Measurements from ENCODE around the gene SIPA1L2. TPM values are rescaled to one million over a fixed set of nuclear protein-coding genes. Genes with fewer than 3 reads are reported as not detected.

Gene SIPA1L2
- total and polyA plus RNA-seq, 2 of the 13 experiments (the other 11 are each of a cell fraction or from before 2014, with no cell fraction given): 0.03 TPM; not detected in 1

DNA sequence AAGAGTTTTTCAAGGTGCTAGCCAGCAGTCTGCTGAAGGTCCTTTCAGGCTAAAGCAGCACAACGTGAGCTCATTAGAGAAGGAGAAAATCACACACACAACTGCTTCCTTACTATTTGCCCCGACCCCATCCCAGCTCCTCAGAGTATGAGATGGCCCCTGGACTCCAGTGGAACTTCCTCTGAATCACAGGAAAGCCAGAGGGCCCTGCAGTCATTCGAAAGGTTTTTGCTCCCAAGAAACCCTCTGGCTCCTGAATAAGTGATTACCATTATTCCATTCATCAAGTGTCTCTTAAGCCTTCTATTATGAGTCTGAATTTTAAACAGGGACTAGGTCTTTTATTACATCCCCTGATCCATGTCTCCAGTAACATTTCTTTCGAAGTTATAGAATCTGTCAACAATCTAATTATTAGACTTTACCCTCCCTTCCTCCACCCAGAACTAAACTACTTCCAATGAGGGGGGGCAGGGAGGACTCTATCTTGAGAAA is 14.6 kb downstream of the SIPA1L2 start:
- WGBS (ENCODE audit: low lambda C conversion rate): 0% methylated on average over 2 of the region's 4 CpGs
- 0 out of 5 replicates have a peak, but pooled peaks cover 0 to 2% of the 10 kb centered on the region in 2 experiments for H3K27me3 ChIP-seq (ENCODE audit: control insufficient read depth in 1 of 2, insufficient read depth in 2 of 2, low read length in 2 of 2)
- H4K20me1 ChIP-seq (ENCODE audit: insufficient read depth, low read length): no peaks in the 10 kb centered on the region
- no peak overlapping the region for H3K27ac ChIP-seq (ENCODE audit: extremely low read length, insufficient read depth, low read length)
- in situ Hi-C loops (cut with HindIII; ENCODE audit: extremely low pct_ligation_motif_present, low pct_unique_long_range_greater_than_20kb): no loop called here
- ChIA-PET CTCF (ENCODE audit: low intra/inter-chr PET ratio, low total read pairs) (no interaction called here), POLR2A (no interaction called here)
- ATAC-seq (no peak), FAIRE-seq (no peak), DNase-seq (ENCODE audit: low spot score) (no peak)
- no peaks in the 10 kb centered on the region for H3K4me1 ChIP-seq (ENCODE audit: insufficient read depth, low read length)
- no peak overlapping the region for H3K9ac ChIP-seq (ENCODE audit: insufficient read depth, low read depth, low read length)
- no peaks in the 10 kb centered on the region for H3K36me3 ChIP-seq (replicated peaks in 1 of 2; ENCODE audit: control insufficient read depth in 1 of 2, insufficient read depth in 2 of 2, low read length in 2 of 2)
- intact Hi-C loops (cut with micrococcal nuclease; ENCODE audit: unreplicated experiment): no loop called here
- H3K79me2 ChIP-seq (ENCODE audit: insufficient read depth, low read length): no peaks in the 10 kb centered on the region
- no TSS peak for BruUV-seq (replicated peaks)
- no peak overlapping the region for H2AFZ ChIP-seq (ENCODE audit: low read length)
- H3K9me3 ChIP-seq (ENCODE audit: low read length): no peaks in the 10 kb centered on the region
- no peak overlapping the region for H3K4me2 ChIP-seq (ENCODE audit: low read depth, low read length)
- TF ChIP-seq SIX4 (CRISPR knock-in tag; IDR thresholded peaks at IDR 0.05): no peak
- no peak for TF ChIP-seq ESRRA (CRISPR knock-in tag; IDR thresholded peaks at IDR 0.05; ENCODE audit: low read depth)
- no peak for TF ChIP-seq ZNF124 (CRISPR knock-in tag; IDR thresholded peaks at IDR 0.05)
- TF ChIP-seq RAD21 (CRISPR knock-in tag; IDR thresholded peaks at IDR 0.05): no peak
- H3K4me3 ChIP-seq (replicated peaks in 1 of 3; ENCODE audit: insufficient read depth in 1 of 3, low read depth in 2 of 3, low read length in 3 of 3): no peak overlapping the region

DNA sequence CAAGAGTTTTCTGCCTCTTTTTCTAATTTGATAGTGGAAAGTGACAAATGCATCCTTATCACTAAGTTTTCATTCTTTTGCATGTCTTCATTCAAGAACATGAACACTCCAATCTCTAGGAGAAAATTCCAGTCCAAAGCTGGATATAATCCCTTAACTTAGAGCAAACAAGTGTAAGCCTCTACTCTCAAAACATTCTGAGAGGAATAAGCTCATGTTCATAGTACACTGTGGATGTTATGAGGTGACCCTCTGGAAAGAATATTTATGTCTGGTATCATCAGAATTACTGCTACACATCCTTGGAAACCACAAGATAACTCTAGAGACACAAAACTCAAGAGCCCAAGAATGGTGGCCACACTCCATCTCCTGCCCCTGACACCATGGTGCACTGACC is 15.1 kb downstream of the SIPA1L2 start:
- Histone ChIP-seq H3K27me3 (ENCODE audit: control insufficient read depth in 1 of 2, insufficient read depth in 2 of 2, low read length in 2 of 2) (0 out of 5 replicates have a peak, but pooled peaks cover 0 to 2% of the 10 kb centered on the region in 2 experiments), H3K79me2 (ENCODE audit: insufficient read depth, low read length) (no peaks in the 10 kb centered on the region), H4K20me1 (ENCODE audit: insufficient read depth, low read length) (no peaks in the 10 kb centered on the region), H3K36me3 (replicated peaks in 1 of 2; ENCODE audit: control insufficient read depth in 1 of 2, insufficient read depth in 2 of 2, low read length in 2 of 2) (no peaks in the 10 kb centered on the region), H3K4me1 (ENCODE audit: insufficient read depth, low read length) (no peaks in the 10 kb centered on the region), H2AFZ (ENCODE audit: low read length) (no peak overlapping the region), H3K4me3 (replicated peaks in 1 of 3; ENCODE audit: insufficient read depth in 1 of 3, low read depth in 2 of 3, low read length in 3 of 3) (no peak overlapping the region), H3K9ac (ENCODE audit: insufficient read depth, low read depth, low read length) (no peak overlapping the region), H3K4me2 (ENCODE audit: low read depth, low read length) (no peak overlapping the region), H3K9me3 (ENCODE audit: low read length) (no peaks in the 10 kb centered on the region), H3K27ac (ENCODE audit: extremely low read length, insufficient read depth, low read length) (no peak overlapping the region)
- FAIRE-seq: no peak
- in situ Hi-C loops (cut with HindIII; ENCODE audit: extremely low pct_ligation_motif_present, low pct_unique_long_range_greater_than_20kb): no loop called here
- intact Hi-C loops (cut with micrococcal nuclease; ENCODE audit: unreplicated experiment): no loop called here
- BruUV-seq (replicated peaks): no TSS peak
- ChIA-PET CTCF (ENCODE audit: low intra/inter-chr PET ratio, low total read pairs) (no interaction called here), POLR2A (no interaction called here)
- DNase-seq (ENCODE audit: low spot score): no peak
- ATAC-seq: no peak
- no peak for TF ChIP-seq ZNF777 (CRISPR knock-in tag; IDR thresholded peaks at IDR 0.05)
- TF ChIP-seq, protein P1, sequence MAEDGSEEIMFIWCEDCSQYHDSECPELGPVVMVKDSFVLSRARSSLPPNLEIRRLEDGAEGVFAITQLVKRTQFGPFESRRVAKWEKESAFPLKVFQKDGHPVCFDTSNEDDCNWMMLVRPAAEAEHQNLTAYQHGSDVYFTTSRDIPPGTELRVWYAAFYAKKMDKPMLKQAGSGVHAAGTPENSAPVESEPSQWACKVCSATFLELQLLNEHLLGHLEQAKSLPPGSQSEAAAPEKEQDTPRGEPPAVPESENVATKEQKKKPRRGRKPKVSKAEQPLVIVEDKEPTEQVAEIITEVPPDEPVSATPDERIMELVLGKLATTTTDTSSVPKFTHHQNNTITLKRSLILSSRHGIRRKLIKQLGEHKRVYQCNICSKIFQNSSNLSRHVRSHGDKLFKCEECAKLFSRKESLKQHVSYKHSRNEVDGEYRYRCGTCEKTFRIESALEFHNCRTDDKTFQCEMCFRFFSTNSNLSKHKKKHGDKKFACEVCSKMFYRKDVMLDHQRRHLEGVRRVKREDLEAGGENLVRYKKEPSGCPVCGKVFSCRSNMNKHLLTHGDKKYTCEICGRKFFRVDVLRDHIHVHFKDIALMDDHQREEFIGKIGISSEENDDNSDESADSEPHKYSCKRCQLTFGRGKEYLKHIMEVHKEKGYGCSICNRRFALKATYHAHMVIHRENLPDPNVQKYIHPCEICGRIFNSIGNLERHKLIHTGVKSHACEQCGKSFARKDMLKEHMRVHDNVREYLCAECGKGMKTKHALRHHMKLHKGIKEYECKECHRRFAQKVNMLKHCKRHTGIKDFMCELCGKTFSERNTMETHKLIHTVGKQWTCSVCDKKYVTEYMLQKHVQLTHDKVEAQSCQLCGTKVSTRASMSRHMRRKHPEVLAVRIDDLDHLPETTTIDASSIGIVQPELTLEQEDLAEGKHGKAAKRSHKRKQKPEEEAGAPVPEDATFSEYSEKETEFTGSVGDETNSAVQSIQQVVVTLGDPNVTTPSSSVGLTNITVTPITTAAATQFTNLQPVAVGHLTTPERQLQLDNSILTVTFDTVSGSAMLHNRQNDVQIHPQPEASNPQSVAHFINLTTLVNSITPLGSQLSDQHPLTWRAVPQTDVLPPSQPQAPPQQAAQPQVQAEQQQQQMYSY (CRISPR knock-in tag; IDR thresholded peaks at IDR 0.05): no peak
- TF ChIP-seq, protein P2, sequence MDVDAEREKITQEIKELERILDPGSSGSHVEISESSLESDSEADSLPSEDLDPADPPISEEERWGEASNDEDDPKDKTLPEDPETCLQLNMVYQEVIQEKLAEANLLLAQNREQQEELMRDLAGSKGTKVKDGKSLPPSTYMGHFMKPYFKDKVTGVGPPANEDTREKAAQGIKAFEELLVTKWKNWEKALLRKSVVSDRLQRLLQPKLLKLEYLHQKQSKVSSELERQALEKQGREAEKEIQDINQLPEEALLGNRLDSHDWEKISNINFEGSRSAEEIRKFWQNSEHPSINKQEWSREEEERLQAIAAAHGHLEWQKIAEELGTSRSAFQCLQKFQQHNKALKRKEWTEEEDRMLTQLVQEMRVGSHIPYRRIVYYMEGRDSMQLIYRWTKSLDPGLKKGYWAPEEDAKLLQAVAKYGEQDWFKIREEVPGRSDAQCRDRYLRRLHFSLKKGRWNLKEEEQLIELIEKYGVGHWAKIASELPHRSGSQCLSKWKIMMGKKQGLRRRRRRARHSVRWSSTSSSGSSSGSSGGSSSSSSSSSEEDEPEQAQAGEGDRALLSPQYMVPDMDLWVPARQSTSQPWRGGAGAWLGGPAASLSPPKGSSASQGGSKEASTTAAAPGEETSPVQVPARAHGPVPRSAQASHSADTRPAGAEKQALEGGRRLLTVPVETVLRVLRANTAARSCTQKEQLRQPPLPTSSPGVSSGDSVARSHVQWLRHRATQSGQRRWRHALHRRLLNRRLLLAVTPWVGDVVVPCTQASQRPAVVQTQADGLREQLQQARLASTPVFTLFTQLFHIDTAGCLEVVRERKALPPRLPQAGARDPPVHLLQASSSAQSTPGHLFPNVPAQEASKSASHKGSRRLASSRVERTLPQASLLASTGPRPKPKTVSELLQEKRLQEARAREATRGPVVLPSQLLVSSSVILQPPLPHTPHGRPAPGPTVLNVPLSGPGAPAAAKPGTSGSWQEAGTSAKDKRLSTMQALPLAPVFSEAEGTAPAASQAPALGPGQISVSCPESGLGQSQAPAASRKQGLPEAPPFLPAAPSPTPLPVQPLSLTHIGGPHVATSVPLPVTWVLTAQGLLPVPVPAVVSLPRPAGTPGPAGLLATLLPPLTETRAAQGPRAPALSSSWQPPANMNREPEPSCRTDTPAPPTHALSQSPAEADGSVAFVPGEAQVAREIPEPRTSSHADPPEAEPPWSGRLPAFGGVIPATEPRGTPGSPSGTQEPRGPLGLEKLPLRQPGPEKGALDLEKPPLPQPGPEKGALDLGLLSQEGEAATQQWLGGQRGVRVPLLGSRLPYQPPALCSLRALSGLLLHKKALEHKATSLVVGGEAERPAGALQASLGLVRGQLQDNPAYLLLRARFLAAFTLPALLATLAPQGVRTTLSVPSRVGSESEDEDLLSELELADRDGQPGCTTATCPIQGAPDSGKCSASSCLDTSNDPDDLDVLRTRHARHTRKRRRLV (CRISPR knock-in tag; IDR thresholded peaks at IDR 0.05): no peak
- no peak for TF ChIP-seq PRPF4 (IDR thresholded peaks at IDR 0.05; ENCODE audit: low read depth, low read length, poor library complexity, severe bottlenecking)
- no peak for TF ChIP-seq ERF (CRISPR knock-in tag; IDR thresholded peaks at IDR 0.05)
- TF ChIP-seq FOXC1 (CRISPR knock-in tag; IDR thresholded peaks at IDR 0.05; ENCODE audit: borderline replicate concordance): no peak
- no peak for TF ChIP-seq ZNF446 (CRISPR knock-in tag; IDR thresholded peaks at IDR 0.05)
